ENCODE results near the gene SPDYE6.
"Not testable (repeated sequence)": the region's sequence is repeated elsewhere in the genome, so short reads cannot be mapped to it uniquely, and the experiment has no call there.

SPDYE6 gene

GRCh38 chr7:102390697-102391484 is 34.6 kb upstream of the SPDYE6 start:
- Histone ChIP-seq H3K27me3 (no peaks in the 10 kb centered on the region), H3K27ac (no peak overlapping the region), H3K36me3 (peaks cover 7% of the 10 kb centered on the region), H3K4me3 (ENCODE audit: low read depth in 1 of 2, low read length in 1 of 2) (no peak overlapping the region), H3K9me3 (no peaks in the 10 kb centered on the region), H3K4me1 (ENCODE audit: control insufficient read depth in 1 of 2, insufficient read depth in 1 of 2, low read depth in 1 of 2, low read length in 1 of 2) (peaks cover 4 to 6% of the 10 kb centered on the region in 2 experiments)
- TF ChIP-seq, protein P1, sequence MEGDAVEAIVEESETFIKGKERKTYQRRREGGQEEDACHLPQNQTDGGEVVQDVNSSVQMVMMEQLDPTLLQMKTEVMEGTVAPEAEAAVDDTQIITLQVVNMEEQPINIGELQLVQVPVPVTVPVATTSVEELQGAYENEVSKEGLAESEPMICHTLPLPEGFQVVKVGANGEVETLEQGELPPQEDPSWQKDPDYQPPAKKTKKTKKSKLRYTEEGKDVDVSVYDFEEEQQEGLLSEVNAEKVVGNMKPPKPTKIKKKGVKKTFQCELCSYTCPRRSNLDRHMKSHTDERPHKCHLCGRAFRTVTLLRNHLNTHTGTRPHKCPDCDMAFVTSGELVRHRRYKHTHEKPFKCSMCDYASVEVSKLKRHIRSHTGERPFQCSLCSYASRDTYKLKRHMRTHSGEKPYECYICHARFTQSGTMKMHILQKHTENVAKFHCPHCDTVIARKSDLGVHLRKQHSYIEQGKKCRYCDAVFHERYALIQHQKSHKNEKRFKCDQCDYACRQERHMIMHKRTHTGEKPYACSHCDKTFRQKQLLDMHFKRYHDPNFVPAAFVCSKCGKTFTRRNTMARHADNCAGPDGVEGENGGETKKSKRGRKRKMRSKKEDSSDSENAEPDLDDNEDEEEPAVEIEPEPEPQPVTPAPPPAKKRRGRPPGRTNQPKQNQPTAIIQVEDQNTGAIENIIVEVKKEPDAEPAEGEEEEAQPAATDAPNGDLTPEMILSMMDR (IDR thresholded peaks at IDR 0.05) = peak; percentile 80

- no peaks in the 10 kb centered on the region for H3K27me3 ChIP-seq
- TF ChIP-seq, protein P1 (IDR thresholded peaks at IDR 0.05) = no peak
- peaks cover 7% of the 10 kb centered on the region for H3K36me3 ChIP-seq
- H3K4me3 ChIP-seq (ENCODE audit: low read depth in 1 of 2, low read length in 1 of 2) = no peak overlapping the region
- no peaks in the 10 kb centered on the region for H3K9me3 ChIP-seq
- no peaks in the 10 kb centered on the region for H3K4me1 ChIP-seq (ENCODE audit: control insufficient read depth in 1 of 2, insufficient read depth in 1 of 2, low read depth in 1 of 2, low read length in 1 of 2)
- no peak overlapping the region for H3K27ac ChIP-seq
These were observed 33.6 kb upstream of the SPDYE6 start for GRCh38 chr7:102389810-102390209.

DNA sequence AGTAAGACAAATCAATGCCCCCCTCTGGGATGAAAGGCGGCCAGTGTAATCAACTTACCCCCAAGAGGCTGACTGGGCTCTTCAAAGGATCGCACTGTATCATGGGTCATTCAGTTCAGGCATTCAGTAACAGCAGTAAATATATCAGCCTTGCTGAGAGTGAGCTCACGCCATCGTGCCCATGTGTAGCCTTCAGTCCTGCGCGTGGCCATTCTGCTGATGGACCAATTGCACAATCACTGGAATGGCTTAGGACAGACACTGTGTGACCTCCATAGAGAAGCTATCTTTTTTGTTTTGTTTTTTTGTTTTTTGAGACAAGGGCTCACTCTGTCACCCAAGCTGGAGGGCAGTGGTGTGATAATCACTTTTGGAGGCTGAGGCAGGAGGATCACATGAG is 30.8 kb upstream of the SPDYE6 start:
- peaks cover 0 to 7% of the 10 kb centered on the region in 2 experiments for H3K4me1 ChIP-seq (ENCODE audit: control insufficient read depth in 1 of 2, insufficient read depth in 1 of 2, low read depth in 1 of 2, low read length in 1 of 2)
- TF ChIP-seq, protein P1 (IDR thresholded peaks at IDR 0.05) = no peak
- no peak overlapping the region for H3K4me3 ChIP-seq (ENCODE audit: low read depth in 1 of 2, low read length in 1 of 2)
- H3K27ac ChIP-seq = no peak overlapping the region
- peaks cover 7% of the 10 kb centered on the region for H3K36me3 ChIP-seq
- H3K9me3 ChIP-seq = no peaks in the 10 kb centered on the region
- no peaks in the 10 kb centered on the region for H3K27me3 ChIP-seq

DNA sequence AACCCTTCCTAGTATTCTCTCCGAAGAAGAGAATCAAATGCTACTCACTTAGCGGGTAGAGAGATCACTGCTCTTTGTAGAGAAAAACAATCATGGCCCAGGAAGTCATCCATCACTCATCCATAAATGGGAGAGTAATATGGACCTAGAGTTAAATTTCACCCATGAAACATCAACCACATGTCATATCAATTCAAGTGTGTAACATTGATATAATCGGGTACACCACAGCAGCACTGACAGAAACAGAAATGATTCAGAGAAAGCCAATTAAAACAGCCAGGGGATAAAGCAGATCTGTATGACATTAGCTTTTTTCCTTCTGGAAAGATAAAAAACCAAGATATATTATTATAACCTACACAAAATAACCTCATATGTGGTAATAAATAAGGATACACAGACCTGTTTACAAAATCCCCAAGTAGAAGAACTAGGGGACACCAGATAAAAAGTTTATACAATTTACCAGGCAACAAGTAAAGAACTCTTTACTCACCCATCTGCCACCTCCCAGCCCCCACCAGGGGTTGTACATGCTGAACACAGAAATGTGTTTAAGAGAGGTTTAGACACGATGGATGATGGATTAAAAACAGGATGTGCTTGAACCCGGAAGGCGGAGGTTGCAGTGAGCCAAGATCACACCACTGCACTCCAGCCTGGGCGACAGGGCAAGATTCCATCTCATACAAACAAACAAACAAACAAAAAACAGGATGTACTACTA is 25.6 kb upstream of the SPDYE6 start:
- peaks cover 21% of the 10 kb centered on the region for H3K36me3 ChIP-seq
- peaks cover 6 to 13% of the 10 kb centered on the region in 2 experiments for H3K4me1 ChIP-seq (ENCODE audit: control insufficient read depth in 1 of 2, insufficient read depth in 1 of 2, low read depth in 1 of 2, low read length in 1 of 2)
- H3K4me3 ChIP-seq (ENCODE audit: low read depth in 1 of 2, low read length in 1 of 2); H3K27ac ChIP-seq; H3K27me3 ChIP-seq; H3K9me3 ChIP-seq: not testable (repeated sequence)

- not testable (repeated sequence) for H3K27me3 ChIP-seq; H3K27ac ChIP-seq; H3K9me3 ChIP-seq; H3K4me3 ChIP-seq (ENCODE audit: low read depth in 1 of 2, low read length in 1 of 2)
- peaks cover 10 to 15% of the 10 kb centered on the region in 2 experiments for H3K4me1 ChIP-seq (ENCODE audit: control insufficient read depth in 1 of 2, insufficient read depth in 1 of 2, low read depth in 1 of 2, low read length in 1 of 2)
- peaks cover 15% of the 10 kb centered on the region for H3K36me3 ChIP-seq
These were observed 24.6 kb upstream of the SPDYE6 start for GRCh38 chr7:102380837-102381236.

GRCh38 chr7:102376964-102377466 is 20.8 kb upstream of the SPDYE6 start:
- Histone ChIP-seq H3K36me3 (peaks cover 15% of the 10 kb centered on the region), H3K9me3 (no peaks in the 10 kb centered on the region), H3K4me1 (ENCODE audit: control insufficient read depth in 1 of 2, insufficient read depth in 1 of 2, low read depth in 1 of 2, low read length in 1 of 2) (peaks cover 8 to 10% of the 10 kb centered on the region in 2 experiments), H3K27ac (peak overlapping the region; percentile 53), H3K4me3 (ENCODE audit: low read depth in 1 of 2, low read length in 1 of 2) (no peak overlapping the region), H3K27me3 (no peaks in the 10 kb centered on the region)
- TF ChIP-seq, protein P1 (IDR thresholded peaks at IDR 0.05) = no peak

DNA sequence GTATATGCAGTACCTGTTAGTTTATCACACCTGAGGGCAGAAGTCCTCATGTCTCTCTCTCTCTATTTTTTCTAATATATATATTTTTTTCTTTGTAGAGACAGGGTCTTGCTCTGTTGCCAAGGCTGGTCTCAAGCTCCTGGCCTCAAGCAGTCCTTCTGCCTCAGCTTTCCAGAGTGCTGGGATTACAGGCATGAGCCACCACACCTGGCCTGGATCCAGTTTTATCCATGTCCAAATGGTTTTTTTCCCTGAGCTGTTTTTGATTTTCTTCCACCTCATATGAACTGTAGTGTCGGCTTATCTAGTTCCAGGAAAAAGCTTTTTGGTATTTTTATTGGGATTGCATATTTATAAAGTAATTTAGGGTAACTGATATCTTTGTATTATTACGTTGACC is 16.6 kb upstream of the SPDYE6 start:
- H3K9me3 ChIP-seq; H3K36me3 ChIP-seq; H3K27me3 ChIP-seq; H3K27ac ChIP-seq; H3K4me3 ChIP-seq (ENCODE audit: low read depth in 1 of 2, low read length in 1 of 2): not testable (repeated sequence)
- peaks cover 8 to 10% of the 10 kb centered on the region in 2 experiments for H3K4me1 ChIP-seq (ENCODE audit: control insufficient read depth in 1 of 2, insufficient read depth in 1 of 2, low read depth in 1 of 2, low read length in 1 of 2)

GRCh38 chr7:102370038-102370437 is 13.8 kb upstream of the SPDYE6 start:
- H3K27ac ChIP-seq; H3K27me3 ChIP-seq; H3K9me3 ChIP-seq; H3K4me3 ChIP-seq (ENCODE audit: low read depth in 1 of 2, low read length in 1 of 2); H3K4me1 ChIP-seq (ENCODE audit: control insufficient read depth in 1 of 2, insufficient read depth in 1 of 2, low read depth in 1 of 2, low read length in 1 of 2); H3K36me3 ChIP-seq: not testable (repeated sequence)

DNA sequence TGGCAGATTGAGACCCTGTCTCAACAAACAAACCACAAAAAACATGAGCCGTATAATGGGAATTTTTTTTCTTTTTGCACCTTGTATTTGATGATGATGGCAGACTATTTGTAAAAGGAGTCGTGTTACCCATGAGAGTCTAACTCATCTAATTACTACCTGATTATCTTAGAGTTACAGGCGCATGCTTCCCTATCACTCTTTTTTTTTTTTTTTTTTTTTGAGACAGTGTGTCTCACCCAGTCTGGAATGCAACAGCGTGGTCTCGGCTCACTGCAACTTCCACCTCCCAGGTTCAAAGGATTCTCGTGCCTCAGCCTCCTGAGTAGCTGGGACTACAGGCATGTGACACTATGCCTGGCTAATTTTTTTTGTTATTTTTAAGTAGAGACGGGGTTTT is 9.1 kb upstream of the SPDYE6 start:
- not testable (repeated sequence) for H3K4me3 ChIP-seq (ENCODE audit: low read depth in 1 of 2, low read length in 1 of 2); H3K36me3 ChIP-seq; H3K27me3 ChIP-seq; H3K9me3 ChIP-seq; H3K4me1 ChIP-seq (ENCODE audit: control insufficient read depth in 1 of 2, insufficient read depth in 1 of 2, low read depth in 1 of 2, low read length in 1 of 2); H3K27ac ChIP-seq

Data from neutrophil (primary cell).